Measurements from ENCODE around the gene RIPK1. TPM values are rescaled to one million over a fixed set of nuclear protein-coding genes. Genes with fewer than 3 reads are reported as not detected.

The RIPK1 gene
- total RNA-seq: 20.5 and 30.9 TPM in 2 replicates

DNA sequence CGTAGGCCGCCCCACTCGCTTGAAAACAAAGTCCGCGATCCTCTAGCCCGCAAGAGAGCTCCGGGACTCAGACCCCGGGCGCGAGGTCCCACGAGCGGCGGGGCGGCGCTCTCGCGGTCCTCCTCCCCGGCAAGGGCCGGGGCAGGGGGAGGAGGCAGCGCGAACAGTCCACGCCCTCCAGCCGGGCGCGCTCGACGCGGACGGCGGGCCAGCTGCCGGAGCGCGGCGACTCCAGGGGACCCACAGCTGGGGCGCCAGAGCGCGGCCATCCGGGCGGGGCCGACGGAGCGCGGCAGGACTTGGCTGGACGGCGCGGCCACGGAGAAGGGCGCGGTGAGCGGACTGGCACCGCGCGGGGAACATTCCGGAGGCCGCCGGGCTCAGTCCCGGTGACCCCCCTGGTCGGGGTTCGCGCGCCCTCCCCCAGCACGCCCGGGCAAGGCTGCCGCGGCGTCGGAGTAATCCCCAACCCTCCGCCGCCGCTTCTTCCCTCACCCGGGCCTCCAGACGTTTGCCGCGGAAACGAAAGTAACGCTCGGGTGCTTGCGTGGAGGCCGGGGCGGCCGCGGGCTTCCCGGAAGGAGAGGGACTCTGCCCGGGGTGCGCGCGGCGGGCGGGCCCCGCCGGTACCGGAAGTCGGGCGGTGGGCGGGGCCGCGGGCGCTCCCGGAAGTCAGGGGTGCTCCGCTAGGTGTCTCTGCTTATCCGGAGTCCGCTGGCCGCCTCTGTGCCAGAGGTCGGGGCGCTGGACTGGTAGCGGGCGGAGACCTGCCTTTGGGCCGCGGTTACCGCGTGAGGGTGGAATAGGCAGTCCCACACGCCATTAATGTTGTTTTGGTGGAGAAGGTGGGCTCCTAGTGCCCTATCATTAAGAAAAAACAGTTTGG lies at the start of gene RIPK1:
RIPK1 (plus strand) TSS at position 166 of the 886 bp plus-strand sequence. CDS start 8,330 bp downstream, outside the sequence.

GRCh38 chr6:3118353-3119039 lies 50.2 kb downstream of the RIPK1 start, which contains the start of gene BPHL:
TSS of gene BPHL (plus strand) at chr6:3118711. CDS start at chr6:3118741, 30 bp downstream.

GRCh38 chr6:3157131-3157933 lies 89.0 kb downstream of the RIPK1 start, which contains the start of gene TUBB2A:
TSS of gene TUBB2A (minus strand) at chr6:3157544. CDS start at chr6:3157463, 81 bp downstream.

Other genes with a start within 250 kb of the RIPK1 start
- gene SERPINB1, start 226.6 kb upstream of the RIPK1 start, total RNA-seq: 4.8 and 10.9 TPM in 2 replicates
- gene SERPINB9, start 165.2 kb upstream of the RIPK1 start, total RNA-seq: 4.7 and 11.0 TPM in 2 replicates
- 89.5 and 104 TPM in 2 replicates for gene SERPINB6, start 96.9 kb upstream of the RIPK1 start, total RNA-seq
- gene NQO2, start 68.6 kb upstream of the RIPK1 start, total RNA-seq: 20.2 and 26.4 TPM in 2 replicates
- 13.1 and 15.6 TPM in 2 replicates for gene BPHL, start 50.2 kb downstream of the RIPK1 start, total RNA-seq
- 67.7 and 172 TPM in 2 replicates for gene TUBB2A, start 89.0 kb downstream of the RIPK1 start, total RNA-seq
- gene TUBB2B, start 159.2 kb downstream of the RIPK1 start, total RNA-seq: 5.6 and 18.3 TPM in 2 replicates
- gene PSMG4, start 190.5 kb downstream of the RIPK1 start, total RNA-seq: 23.1 and 27.9 TPM in 2 replicates